ENCODE data around the gene WDR75.

Gene WDR75

DNA sequence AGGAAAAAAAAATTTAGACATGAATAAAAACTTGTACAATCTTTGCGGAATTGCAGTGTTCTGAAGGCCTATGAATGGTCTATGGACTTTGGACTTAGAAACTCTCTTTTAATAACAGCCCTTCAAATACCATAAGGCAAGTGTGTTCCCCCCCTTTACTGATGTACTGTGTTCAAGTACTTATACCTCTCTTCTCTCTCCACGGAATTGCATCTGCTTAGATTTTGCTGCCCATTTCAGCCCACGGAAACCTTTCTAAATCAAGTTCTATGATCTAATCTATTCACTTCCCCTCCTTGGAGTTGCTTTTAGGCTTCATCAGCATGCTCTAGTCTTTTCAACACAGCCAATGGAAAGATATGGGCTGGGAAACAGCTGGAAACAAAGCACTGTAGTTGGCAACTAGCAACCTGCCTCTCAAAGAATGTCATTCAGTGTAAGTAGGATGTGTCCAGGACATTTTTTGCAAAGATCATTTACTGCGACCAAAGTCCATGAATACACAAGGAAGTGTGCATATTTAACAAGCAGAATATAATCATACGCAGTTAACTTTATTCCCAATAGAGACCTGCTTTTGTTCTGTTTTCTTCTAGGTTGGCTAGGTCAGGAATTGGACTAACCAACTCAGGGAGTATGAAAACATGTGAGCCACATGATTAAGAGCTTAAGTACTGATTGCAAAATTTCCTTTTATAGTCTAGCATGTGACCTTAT is 81.3 kb downstream of the WDR75 start:
- no peak overlapping the region for H3K9ac ChIP-seq (ENCODE audit: low read depth, low read length)
- no peak overlapping the region for H2AFZ ChIP-seq (ENCODE audit: low read depth, low read length)
- ATAC-seq (ENCODE audit: insufficient read depth, low read depth) (no peak), DNase-seq (no peak)
- H3K4me3 ChIP-seq (ENCODE audit: low read depth in 1 of 2, low read length in 2 of 2), result no peak overlapping the region
- no peaks in the 10 kb centered on the region for H3K36me3 ChIP-seq (ENCODE audit: insufficient read depth, low read length)
- no peaks in the 10 kb centered on the region for H4K20me1 ChIP-seq (ENCODE audit: insufficient read depth, low read length)
- 0 out of 2 replicates have a peak, but pooled peaks cover 6% of the 10 kb centered on the region for H3K4me1 ChIP-seq (ENCODE audit: insufficient read depth, low read length)
- H3K79me2 ChIP-seq (ENCODE audit: insufficient read depth, low read length), result no peaks in the 10 kb centered on the region
- TF ChIP-seq, protein P1, sequence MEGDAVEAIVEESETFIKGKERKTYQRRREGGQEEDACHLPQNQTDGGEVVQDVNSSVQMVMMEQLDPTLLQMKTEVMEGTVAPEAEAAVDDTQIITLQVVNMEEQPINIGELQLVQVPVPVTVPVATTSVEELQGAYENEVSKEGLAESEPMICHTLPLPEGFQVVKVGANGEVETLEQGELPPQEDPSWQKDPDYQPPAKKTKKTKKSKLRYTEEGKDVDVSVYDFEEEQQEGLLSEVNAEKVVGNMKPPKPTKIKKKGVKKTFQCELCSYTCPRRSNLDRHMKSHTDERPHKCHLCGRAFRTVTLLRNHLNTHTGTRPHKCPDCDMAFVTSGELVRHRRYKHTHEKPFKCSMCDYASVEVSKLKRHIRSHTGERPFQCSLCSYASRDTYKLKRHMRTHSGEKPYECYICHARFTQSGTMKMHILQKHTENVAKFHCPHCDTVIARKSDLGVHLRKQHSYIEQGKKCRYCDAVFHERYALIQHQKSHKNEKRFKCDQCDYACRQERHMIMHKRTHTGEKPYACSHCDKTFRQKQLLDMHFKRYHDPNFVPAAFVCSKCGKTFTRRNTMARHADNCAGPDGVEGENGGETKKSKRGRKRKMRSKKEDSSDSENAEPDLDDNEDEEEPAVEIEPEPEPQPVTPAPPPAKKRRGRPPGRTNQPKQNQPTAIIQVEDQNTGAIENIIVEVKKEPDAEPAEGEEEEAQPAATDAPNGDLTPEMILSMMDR (IDR thresholded peaks at IDR 0.05; ENCODE audit: borderline replicate concordance, extremely low read depth, low read length, poor library complexity, severe bottlenecking), result no peak
- TF ChIP-seq EZH2 (IDR thresholded peaks at IDR 0.05; ENCODE audit: borderline replicate concordance, low read depth, low read length, severe bottlenecking), result no peak
- H3K27ac ChIP-seq (ENCODE audit: low read length), result no peak overlapping the region
- no peaks in the 10 kb centered on the region for H3K9me3 ChIP-seq (ENCODE audit: insufficient read depth, low read length, severe bottlenecking)
- H3K4me2 ChIP-seq (ENCODE audit: insufficient read depth, low read length), result no peak overlapping the region
- H3K27me3 ChIP-seq (ENCODE audit: insufficient read depth, low read length, poor library complexity), result no peaks in the 10 kb centered on the region

DNA sequence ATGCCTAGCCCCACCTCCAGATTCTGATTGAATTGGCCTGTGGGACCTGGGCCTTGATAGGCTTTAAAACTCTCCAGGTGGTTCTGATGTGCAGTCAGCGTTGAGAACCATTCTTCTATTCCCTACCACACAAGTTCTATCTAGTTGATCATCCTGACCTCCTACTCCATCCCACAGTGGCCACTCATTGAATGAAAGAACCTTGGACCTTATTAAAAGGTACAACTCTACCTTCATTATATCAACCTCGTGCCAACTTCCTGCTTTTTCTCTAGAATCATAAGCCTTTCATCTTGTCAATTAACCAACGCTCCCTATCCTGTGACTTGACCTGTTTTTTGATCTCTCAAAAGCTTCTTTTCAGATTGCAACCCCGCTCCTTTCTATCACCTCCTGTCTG is 83.5 kb downstream of the WDR75 start:
- Histone ChIP-seq H3K9ac (ENCODE audit: low read depth, low read length) (no peak overlapping the region), H3K79me2 (ENCODE audit: insufficient read depth, low read length) (no peaks in the 10 kb centered on the region), H4K20me1 (ENCODE audit: insufficient read depth, low read length) (no peaks in the 10 kb centered on the region), H3K27ac (ENCODE audit: low read length) (no peak overlapping the region), H3K9me3 (ENCODE audit: insufficient read depth, low read length, severe bottlenecking) (no peaks in the 10 kb centered on the region), H2AFZ (ENCODE audit: low read depth, low read length) (no peak overlapping the region), H3K36me3 (ENCODE audit: insufficient read depth, low read length) (no peaks in the 10 kb centered on the region), H3K27me3 (ENCODE audit: insufficient read depth, low read length, poor library complexity) (no peaks in the 10 kb centered on the region), H3K4me3 (ENCODE audit: low read depth in 1 of 2, low read length in 2 of 2) (no peak overlapping the region), H3K4me1 (ENCODE audit: insufficient read depth, low read length) (0 out of 2 replicates have a peak, but pooled peaks cover 6% of the 10 kb centered on the region), H3K4me2 (ENCODE audit: insufficient read depth, low read length) (no peak overlapping the region)
- DNase-seq (no peak), ATAC-seq (ENCODE audit: insufficient read depth, low read depth) (no peak)
- TF ChIP-seq, protein P1 (IDR thresholded peaks at IDR 0.05; ENCODE audit: borderline replicate concordance, extremely low read depth, low read length, poor library complexity, severe bottlenecking), result no peak
- TF ChIP-seq EZH2 (IDR thresholded peaks at IDR 0.05; ENCODE audit: borderline replicate concordance, low read depth, low read length, severe bottlenecking), result no peak
